NCI-H1105 treated with DMSO at 0.1 percent for 48 hours (cell line): ENCODE measurements around the gene ACR.
"Not testable (repeated sequence)": the region's sequence is repeated elsewhere in the genome, so short reads cannot be mapped to it uniquely, and the experiment has no call there.

Experiments used
- DNase-seq: peaks from one replicate; lab custom pipeline; 2025; lab: John Stamatoyannopoulos, UW

Gene ACR

DNA sequence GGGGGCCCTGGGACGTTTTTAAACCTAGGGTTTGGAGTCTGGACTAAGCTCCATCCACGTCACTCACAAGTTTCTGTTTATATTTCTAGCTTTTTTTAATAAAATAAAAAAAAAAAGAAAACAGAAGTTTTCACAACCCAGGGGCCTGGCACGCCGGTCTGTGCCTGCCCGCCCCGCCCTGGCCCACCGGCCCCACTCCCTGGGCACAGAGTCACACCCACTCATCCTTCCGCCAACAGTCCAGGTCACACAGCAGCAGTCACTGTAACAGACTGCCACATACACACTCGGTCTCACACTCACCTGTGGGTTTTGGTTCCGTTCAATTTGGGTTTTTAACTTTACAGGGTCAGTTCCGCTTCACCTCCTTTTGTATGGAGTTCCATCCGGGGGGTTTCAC is 5.3 kb upstream of the ACR start:
- DNase-seq = no peak

DNA sequence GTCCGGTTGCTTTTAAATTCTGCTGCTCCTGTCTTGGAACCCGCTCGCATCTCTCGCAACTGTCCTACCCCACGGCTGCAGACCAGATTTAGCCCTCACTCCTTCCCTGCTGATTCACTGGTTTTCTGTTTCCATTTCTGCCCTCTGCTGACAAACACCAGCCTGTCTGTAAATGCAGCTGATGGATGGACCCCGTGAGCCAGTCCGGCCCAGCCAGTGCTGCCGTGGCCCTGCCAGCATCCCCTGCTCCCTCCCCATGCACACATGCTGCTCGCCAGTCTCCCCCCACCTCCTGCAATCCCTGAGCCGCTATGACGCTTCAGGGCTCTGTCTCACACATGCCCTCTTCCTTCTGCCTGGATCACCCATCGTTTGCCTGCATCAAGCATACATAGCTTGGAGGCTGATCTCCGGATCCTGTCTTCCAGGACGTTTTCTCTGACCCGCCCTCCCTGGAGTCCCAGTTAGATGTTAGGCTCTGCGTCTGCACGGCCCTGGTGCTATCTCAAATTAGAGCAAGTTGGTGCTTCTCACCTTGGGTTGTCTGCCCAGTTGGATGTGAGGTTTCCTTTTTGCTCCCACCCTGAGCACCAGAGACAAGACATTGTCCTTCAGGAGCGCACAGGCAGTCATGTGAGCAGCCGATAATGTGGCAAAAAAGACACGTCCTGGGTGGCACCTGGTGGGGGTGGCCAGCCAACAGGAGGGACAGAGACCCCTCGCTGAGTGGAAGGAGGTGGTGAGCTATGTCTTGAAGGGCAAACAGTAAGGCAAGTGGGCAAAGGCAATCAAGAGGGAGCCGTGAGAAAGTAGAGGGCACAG is 4.3 kb upstream of the ACR start:
- DNase-seq = no peak

DNA sequence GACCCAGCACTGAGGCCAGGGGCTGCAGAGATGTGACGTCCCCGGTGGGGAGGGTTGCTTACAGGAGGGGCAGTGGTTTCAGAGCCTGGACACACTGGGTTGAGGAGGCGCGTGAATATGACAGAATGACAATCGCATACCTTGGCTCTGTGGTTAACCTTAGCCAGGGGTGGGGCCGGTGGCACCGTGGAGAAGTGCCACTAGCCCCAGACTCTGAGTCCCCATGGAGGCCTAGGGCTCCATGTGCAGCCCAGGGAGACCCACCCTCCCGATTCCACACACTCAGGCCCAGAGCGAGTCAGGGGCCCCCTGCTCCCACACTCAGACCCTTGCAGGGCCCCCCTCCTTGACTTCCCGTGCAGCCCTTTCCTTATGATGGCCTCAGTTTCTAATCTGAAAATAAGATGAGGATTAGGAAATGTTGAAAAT is 3.6 kb upstream of the ACR start:
- DNase-seq = no peak

DNA sequence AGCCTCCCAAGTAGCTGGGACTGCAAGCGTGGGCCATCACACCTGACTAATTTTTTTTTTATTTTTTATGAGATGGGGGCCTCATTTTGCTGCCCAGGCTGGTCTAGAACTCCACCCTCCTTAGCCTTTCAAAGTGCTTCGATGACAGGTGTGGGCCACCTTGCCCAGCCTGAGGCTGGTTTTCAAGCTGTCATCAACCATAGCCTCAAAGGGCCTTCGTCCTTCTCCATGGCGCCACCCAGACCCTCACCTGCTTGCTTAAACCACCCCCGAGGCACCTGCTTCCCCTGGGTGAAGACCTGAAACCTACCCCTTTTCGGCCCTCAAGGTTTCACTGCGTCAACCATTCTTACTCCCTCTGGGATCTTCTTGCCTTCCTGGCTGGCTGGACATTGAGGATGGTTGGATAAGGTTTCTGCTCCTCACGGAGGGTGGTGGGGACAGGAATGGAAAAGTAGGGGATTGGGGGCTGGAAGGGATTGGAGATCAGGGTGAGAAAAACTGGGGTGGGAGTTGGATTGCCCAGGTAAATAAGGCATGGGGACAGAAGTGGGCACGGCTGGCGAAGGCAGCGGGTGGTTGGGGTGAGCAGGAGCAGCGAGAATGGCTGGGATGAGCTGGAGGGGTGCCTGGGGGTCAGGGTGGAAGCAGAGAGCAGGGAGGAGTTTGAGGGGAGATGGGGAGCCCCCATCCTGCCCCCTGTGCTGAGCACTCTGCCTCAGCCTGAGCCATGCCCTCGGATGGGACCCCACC is 2.8 kb upstream of the ACR start:
- DNase-seq = no peak

DNA sequence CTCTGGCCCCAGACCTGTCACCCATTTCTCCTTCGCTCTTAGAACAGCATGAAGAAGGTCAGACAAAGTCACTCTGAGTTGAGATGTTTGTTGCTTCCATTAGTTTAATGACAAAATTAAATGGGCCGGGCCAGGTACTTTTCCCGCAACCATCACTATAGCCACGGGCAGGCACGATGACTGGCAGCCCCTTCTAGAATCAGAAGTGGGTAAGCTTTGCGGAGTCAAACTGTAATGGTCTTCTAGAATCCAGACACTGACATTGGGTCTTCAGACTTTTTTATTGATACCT is 2.3 kb upstream of the ACR start:
- DNase-seq = no peak

DNA sequence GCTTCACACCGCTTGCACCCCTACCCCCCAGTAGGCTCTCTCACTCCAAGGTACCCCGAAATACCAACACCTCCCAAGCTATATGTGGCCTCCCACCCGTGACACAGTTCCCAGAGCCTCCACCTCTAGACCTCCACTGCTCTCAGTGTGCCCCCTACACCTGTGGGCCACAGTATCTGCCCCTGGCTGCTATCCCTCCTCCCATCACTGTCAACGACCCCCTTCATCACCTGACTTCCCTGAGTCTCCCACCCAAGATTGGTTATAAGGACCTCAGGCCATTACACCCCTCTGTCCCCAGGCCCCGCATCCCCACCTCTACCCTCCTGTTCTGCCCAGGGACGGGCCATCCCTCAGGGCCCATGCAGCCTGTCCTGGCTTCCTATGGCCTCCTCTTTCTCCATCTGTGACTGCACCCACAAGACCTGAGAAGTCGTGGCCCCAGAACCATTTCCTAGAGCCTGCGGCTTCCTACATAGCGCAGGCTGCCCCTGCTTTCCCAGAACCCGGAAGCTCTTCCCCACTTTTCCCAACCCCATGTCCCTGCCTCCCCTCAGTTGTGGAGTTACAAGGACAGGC is 734 bp downstream of the ACR start:
- DNase-seq = no peak

DNA sequence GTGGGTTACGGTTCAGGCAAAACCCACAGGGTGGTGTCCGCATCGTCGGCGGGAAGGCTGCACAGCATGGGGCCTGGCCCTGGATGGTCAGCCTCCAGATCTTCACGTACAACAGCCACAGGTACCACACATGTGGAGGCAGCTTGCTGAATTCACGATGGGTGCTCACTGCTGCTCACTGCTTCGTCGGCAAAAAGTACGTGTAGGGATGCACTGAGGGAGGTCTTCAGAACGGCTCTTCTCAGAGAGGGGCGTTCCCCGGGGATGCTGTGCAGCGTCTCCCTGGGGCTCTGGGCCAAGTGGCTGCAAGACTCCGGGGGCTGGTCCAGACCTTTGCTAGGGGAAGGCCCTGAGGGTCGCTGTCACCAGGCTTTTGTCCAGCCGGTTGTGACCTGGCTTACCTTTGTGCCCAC is 1.3 kb downstream of the ACR start:
- DNase-seq = no peak

DNA sequence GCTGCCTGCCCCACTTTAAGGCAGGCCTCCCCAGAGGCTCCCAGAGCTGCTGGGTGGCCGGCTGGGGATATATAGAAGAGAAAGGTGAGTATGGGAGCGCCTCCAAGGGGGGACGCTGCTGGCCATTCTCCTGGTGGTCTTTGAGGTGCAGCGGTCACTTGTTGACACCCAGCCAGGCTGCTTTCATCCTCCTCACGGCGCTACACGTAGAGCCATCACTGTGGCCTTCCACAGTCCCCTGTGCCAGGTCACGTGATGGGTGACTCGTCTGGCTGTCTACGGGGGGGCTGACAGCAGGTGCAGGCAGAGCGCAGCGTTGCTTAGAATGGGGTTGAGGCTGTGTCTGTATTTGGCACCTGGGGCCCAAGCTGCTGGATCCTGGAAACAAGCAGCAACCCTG is 1.9 kb downstream of the ACR start:
- DNase-seq = peak; percentile 67

DNA sequence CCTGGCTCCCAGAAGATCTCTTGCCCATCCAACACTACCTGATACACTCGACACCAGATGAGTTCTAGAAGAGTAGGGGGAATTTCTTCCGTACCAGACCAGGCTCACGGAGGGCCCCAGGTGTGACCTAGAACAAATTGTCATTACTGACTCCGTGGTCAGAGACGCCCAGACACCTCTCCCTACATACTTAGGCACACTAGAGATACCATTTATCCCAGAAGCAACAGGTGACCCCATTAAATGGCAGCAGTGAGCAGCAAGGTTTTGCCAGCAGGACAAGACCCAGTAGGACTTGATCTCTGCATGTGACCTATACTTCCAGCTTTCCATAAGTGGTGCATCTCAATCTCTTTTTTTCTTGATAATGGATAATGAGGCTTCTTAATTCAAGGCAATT is 2.7 kb downstream of the ACR start:
- DNase-seq = not testable (repeated sequence)

DNA sequence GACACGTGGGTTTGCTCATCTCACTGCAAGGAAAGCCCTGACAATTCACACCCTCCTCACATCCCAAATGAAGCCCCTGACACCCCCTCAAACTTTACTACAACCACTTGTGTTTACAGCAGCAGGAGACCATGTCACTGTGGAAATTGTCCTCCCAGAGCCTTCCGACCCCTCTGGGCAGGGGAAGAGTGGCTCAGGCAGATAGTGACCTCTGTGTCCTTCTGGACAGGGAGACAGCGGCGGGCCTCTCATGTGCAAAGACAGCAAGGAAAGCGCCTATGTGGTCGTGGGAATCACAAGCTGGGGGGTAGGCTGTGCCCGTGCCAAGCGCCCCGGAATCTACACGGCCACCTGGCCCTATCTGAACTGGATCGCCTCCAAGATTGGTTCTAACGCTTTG is 6.4 kb downstream of the ACR start:
- DNase-seq = not testable (repeated sequence)

DNA sequence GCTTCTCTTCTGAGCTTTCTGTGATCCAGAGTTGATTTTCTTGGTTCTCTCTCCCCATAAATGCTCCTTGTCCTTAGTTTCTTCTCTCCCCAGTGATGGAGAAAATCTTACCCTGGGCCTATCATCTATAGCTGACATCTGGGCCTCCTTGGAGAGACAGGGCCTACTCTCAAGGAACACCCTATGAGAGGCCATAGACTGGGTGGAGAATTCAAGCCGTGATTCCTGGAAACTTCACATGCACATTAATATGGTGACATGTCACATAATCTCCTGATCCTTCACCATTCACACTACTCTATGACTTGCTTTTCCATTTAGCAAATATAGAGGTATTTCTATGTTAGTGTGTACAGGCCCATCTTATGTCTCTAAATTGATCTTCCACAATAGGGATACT is 9.5 kb downstream of the ACR start:
- not testable (repeated sequence) for DNase-seq

DNA sequence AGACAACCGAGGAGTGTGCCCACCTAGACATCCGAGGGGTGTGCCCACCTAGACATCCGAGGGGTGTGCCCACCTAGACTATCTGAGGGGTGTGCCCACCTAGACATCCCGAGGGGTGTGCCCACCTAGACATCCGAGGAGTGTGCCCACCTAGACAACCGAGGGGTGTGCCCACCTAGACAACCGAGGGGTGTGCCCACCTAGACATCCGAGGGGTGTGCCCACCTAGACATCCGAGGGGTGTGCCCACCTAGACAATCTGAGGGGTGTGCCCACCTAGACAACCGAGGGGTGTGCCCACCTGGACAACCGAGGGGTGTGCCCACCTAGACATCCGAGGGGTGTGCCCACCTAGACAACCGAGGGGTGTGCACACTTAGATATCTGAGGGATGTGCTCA is 10.6 kb downstream of the ACR start:
- not testable (repeated sequence) for DNase-seq

DNA sequence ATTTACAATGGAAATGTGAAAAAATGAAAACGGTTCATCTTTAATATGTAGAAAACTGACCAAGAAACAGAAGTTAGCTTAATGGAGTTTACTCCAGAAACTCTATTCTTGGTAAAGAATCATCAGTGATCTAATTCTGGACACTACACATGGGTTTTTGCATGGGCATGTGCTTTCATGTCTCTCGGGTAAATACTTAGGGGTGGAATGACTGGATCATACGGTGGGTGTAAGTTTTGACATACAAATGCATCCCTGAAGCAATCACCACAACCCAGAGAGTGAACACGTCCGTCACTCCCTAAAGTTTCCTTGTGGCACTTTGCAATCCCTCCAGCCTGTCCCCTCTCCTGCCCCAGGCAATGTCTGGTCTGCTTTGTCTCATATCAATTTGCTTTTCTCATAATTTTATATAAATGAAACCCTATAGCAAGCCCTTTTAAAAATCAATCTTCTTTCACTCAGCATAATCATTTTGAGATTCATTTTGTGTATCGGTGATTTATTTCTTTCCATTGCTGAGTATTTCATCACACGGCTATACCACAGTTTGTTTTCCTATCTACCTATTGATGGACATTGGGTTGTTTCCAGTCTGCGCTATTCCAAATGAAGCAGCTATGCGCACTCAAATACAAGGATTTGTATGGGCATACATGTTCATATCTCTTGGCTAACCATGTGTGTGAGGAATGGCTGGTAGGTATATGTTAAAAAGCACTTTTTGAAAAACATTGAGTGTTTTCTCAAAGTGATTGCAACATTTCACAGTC is 11.5 kb downstream of the ACR start:
- DNase-seq = not testable (repeated sequence)

DNA sequence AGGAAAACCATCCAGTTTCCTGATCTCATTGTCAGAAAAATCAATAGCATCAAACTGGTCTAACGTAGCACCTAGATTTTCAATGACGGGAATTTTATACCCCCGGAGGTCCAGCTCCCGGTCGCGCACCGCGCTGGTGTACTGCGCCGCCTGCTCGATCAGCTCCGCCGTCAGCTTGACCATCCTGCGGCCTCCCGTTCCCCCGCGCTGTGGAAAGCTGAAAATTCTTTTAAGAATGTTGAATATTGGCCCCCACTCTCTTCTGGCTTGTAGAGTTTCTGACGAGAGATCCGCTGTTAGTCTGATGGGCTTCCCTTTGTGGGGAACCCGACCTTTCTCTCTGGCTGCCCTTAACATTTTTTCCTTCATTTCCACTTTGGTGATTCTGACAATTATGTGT is 17.2 kb downstream of the ACR start:
- DNase-seq = not testable (repeated sequence)

DNA sequence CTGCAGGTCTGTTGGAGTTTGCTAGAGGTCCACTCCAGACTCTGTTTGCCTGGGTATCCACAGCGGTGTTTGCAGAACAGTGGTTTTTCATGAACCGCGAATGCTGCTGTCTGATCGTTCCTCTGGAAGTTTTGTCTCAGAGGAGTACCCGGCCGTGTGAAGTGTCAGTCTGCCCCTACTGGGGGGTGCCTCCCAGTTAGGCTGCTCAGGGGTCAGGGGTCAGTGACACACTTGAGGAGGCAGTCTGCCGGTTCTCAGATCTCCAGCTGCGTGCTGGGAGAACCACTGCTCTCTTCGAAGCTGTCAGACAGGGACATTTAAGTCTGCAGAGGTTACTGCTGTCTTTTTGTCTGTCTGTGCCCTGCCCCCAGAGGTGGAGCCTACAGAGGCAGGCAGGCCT is 18.4 kb downstream of the ACR start:
- not testable (repeated sequence) for DNase-seq

DNA sequence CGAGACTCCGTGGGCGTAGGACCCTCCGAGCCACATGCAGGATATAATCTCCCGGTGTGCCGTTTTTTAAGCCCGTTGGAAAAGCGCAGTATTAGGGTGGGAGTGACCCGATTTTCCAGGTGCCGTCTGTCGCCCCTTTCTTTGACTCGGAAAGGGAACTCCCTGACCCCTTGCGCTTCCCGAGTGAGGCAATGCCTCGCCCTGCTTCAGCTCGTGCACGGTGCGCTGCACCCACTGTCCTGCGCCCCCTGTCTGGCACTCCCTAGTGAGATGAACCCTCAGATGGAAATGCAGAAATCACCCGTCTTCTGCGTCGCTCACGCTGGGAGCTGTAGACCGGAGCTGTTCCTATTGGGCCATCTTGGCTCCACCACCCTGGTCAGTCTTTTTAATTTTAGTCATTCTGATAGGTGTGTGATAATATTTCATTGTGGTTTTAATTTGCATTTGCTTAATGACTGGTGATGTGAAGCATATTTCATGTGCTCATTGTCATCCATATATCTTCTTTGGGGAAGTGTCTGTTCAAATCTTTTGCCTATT is 19.0 kb downstream of the ACR start:
- peak; percentile 35 for DNase-seq

DNA sequence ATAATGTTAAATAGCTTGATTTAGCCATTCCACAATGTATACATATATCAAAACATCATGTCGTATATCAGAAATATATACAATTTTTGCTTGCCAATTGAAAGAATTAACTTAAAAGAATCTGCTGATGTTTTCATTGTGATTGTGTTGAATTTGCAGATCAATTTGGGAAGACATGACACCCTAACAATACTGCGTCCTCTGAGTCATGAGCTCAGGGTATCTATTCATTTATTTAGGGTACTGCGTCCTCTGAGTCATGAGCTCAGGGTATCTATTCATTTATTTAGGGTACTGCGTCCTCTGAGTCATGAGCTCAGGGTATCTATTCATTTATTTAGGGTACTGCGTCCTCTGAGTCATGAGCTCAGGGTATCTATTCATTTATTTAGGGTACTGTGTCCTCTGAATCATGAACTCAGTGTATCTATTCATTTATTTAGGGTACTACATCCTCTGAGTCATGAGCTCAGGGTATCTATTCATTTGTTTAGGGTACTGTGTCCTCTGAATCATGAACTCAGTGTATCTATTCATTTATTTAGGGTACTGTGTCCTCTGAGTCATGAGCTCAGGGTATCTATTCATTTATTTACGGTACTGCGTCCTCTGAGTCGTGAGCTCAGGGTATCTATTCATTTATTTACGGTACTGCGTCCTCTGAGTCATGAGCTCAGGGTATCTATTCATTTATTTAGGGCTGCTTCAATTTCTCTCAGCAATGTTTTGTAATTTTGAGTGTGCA is 21.8 kb downstream of the ACR start:
- not testable (repeated sequence) for DNase-seq

DNA sequence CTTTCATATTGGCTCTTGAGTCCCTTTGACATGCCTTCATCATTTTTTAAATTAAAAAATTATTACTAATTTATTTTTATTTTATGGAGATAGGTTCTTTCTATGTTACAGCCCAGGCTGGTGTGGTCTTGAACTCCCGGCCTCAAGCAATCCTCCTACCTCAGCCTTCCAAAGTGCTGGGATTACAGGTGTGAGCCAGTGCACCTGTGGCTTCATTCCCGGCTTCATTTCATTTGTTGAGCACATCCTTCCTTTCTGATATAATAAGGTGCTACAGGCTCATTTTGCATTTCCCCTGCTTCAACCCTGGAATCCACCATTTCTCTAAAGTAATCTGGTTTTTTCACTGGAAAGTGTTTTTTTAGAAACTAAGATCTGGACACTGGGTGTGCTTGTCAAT is 23.8 kb downstream of the ACR start:
- not testable (repeated sequence) for DNase-seq

DNA sequence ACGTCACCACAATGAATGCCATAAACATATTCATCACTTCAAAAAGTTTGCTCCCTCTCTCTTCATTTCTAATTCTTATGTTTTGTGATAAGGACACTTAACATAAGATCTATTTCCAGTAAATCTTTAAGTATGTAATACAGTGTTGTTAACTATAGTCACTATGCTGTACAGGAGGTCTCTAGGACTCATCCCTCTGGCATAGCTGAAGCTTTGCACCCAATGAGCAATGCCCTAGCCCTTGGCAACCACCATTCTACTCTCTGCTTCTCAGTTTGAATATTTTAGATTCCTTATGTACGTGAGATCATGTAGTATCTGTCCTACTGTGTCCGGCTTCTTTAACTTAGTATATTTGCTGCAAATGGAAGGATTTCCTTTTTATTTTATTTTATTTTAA is 26.3 kb downstream of the ACR start:
- not testable (repeated sequence) for DNase-seq

DNA sequence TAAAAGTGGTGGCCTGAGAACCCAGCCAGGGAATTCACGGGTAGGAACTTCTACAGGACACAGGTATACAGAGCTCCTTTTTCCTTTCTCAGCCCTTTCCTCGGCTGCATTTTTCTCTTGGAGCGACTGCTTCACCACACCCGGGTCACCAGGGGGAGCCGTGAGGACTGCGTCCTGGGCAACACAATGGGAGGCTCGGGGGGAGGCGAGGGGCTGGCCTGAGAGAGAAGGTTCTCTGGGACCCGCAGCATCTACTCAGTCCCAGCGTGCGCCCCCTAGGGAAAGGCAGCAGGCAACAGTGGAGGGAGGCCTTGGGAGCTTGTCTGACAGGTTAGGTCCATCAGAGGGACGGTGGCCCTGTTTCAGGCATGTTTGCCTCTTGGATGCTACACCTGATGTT is 37.1 kb downstream of the ACR start:
- DNase-seq = not testable (repeated sequence)

DNA sequence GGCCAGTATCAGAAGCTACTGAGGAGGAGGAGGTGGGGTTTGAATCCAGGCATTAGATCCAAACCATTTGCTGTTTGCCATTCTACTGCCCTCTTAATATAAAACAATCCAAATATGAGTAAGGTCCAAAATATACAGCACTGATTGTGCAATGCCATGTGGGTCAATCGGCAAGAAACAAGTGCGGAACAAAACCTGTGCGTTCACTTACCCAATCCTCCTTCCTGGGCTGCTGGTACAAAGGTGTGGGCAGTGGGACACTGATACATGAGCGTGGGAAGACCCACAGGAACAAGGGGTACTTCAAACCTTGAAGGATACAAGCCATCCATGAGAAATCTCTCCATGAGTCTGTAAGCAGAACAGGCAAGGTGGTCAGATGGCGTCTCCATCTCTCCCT is 39.6 kb downstream of the ACR start:
- not testable (repeated sequence) for DNase-seq
